ENCODE results near the gene MBP.

- TF ChIP-seq, protein P1, sequence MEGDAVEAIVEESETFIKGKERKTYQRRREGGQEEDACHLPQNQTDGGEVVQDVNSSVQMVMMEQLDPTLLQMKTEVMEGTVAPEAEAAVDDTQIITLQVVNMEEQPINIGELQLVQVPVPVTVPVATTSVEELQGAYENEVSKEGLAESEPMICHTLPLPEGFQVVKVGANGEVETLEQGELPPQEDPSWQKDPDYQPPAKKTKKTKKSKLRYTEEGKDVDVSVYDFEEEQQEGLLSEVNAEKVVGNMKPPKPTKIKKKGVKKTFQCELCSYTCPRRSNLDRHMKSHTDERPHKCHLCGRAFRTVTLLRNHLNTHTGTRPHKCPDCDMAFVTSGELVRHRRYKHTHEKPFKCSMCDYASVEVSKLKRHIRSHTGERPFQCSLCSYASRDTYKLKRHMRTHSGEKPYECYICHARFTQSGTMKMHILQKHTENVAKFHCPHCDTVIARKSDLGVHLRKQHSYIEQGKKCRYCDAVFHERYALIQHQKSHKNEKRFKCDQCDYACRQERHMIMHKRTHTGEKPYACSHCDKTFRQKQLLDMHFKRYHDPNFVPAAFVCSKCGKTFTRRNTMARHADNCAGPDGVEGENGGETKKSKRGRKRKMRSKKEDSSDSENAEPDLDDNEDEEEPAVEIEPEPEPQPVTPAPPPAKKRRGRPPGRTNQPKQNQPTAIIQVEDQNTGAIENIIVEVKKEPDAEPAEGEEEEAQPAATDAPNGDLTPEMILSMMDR (IDR thresholded peaks at IDR 0.05) = no peak
- TF ChIP-seq SIN3A (IDR thresholded peaks at IDR 0.05; ENCODE audit: borderline replicate concordance, insufficient read depth, low read depth, low read length) = no peak
- TF ChIP-seq POLR2AphosphoS5 (IDR thresholded peaks at IDR 0.05; ENCODE audit: low read depth, low read length) = no peak; the same call in 1 of the 2 replicates
Observed at GRCh38 chr18:77106331-77106730, 26.3 kb downstream of the MBP start.
